ENCODE data around the gene OR2S2. TPM values are rescaled to one million over a fixed set of nuclear protein-coding genes. Genes with fewer than 3 reads are reported as not detected.
"Not testable (repeated sequence)": the region's sequence is repeated elsewhere in the genome, so short reads cannot be mapped to it uniquely, and the experiment has no call there.

OR2S2 gene
- total RNA-seq, 1 donor from 2014 or later = not detected

DNA sequence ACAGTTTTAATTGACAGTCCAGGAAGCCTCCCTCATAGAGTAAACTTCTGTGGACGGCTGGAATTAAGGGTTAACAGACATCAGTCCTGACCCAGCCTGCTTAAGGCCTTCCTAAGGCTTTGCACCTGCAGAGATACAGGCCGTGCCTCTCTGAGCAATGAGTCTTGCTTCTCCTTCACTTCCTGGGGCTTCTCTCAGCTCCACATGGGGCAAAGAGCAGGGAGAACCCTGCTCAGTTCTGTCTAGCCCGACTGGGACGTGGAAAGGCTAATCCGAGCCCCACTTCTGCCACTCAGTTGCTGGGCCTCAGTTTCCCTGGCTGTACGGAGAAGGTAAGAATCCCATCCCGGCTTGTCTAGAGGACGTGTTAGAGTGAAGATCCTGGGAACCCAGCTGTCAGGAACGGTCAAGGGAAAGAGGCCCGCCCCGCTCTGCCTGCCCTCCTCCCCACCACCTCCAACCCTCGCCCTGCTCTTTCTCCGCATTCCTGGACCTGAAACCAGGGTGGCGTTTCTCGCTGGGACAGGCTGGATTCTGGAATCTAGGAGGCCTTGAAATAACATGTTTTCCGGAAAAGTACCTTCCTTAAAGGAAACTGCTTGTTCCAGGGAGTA, 42.2 kb downstream of the OR2S2 start:
- Histone ChIP-seq H3K36me3 (no peaks in the 10 kb centered on the region), H3K4me1 (peaks cover 88% of the 10 kb centered on the region), H3K9me3 (replicated peaks) (no peaks in the 10 kb centered on the region), H3K27me3 (ENCODE audit: low read depth) (no peaks in the 10 kb centered on the region), H3K4me3 (no peak overlapping the region), H3K27ac (replicated peaks) (peak overlapping the region; percentile 89)
- TF ChIP-seq CTCF (IDR thresholded peaks at IDR 0.05; ENCODE audit: borderline replicate concordance) = no peak
- peak; percentile 42 for DNase-seq
- intact Hi-C loops (cut with micrococcal nuclease) = no loop called here

- peaks cover 88% of the 10 kb centered on the region for H3K4me1 ChIP-seq
- no peak for TF ChIP-seq CTCF (IDR thresholded peaks at IDR 0.05; ENCODE audit: borderline replicate concordance)
- intact Hi-C loops (cut with micrococcal nuclease) = no loop called here
Observed at GRCh38 chr9:35914301-35914807, 43.6 kb downstream of the OR2S2 start.

DNA sequence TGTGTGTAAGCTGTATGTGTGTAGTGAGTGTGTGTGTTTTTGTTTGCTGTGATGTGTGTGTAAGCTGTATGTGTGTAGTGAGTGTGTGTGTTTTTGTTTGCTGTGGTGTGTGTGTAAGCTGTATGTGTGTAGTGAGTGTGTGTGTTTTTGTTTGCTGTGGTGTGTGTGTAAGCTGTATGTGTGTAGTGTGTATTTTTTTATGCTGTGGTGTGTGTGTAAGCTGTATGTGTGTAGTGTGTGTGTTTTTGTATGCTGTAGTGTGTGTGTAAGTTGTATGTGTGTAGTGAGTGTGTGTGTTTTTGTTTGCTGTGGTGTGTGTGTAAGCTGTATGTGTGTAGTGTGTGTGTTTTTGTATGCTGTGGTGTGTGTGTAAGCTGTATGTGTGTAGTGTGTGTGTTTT, 44.5 kb downstream of the OR2S2 start:
- H3K36me3 ChIP-seq; H3K27me3 ChIP-seq (ENCODE audit: low read depth); DNase-seq; intact Hi-C loops (cut with micrococcal nuclease); H3K9me3 ChIP-seq (replicated peaks): not testable (repeated sequence)
- Histone ChIP-seq H3K4me1 (peaks cover 88% of the 10 kb centered on the region), H3K4me3 (peak overlapping the region; percentile 67), H3K27ac (replicated peaks) (peak overlapping the region; percentile 98)

More at GRCh38 chr9:35914301-35914807, 43.6 kb downstream of the OR2S2 start:
- peak; percentile 84 for DNase-seq
- Histone ChIP-seq H3K27ac (replicated peaks) (peak overlapping the region; percentile 89), H3K4me3 (no peak overlapping the region), H3K36me3 (no peaks in the 10 kb centered on the region), H3K27me3 (ENCODE audit: low read depth) (no peaks in the 10 kb centered on the region), H3K9me3 (replicated peaks) (no peaks in the 10 kb centered on the region)

- peak overlapping the region; percentile 67 for H3K4me3 ChIP-seq
- no peaks in the 10 kb centered on the region for H3K9me3 ChIP-seq (replicated peaks)
- DNase-seq = no peak
- H3K27me3 ChIP-seq (ENCODE audit: low read depth) = no peaks in the 10 kb centered on the region
- H3K4me1 ChIP-seq = peaks cover 88% of the 10 kb centered on the region
- intact Hi-C loops (cut with micrococcal nuclease) = no loop called here
- no peaks in the 10 kb centered on the region for H3K36me3 ChIP-seq
- no peak for TF ChIP-seq CTCF (IDR thresholded peaks at IDR 0.05; ENCODE audit: borderline replicate concordance)
- peak overlapping the region; percentile 98 for H3K27ac ChIP-seq (replicated peaks)
Observed at GRCh38 chr9:35912791-35913400, 45.1 kb downstream of the OR2S2 start.

DNA sequence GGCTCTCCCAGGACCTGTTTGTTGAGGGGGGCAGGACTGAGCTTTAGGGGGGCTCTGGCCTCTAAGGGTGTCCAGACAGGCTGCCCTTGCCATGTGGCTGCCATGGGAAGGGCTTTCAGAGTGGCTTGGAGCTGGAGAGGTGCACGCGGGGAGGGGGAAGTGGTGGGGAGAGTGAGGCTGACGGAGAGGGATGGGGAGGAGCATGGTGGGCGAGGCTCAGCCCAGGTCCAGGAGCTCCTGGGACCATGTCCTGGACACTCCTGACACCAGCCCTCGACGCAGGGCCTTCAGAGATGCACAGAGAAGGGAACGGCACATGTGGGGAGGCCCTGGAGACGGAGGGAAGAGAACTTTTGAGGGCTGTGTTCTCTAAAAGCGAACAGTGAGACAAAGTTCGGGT, 46.3 kb downstream of the OR2S2 start:
- no peak for TF ChIP-seq CTCF (IDR thresholded peaks at IDR 0.05; ENCODE audit: borderline replicate concordance)
- Histone ChIP-seq H3K27me3 (ENCODE audit: low read depth) (no peaks in the 10 kb centered on the region), H3K4me1 (peaks cover 88% of the 10 kb centered on the region), H3K36me3 (no peaks in the 10 kb centered on the region), H3K4me3 (peak overlapping the region; percentile 67), H3K9me3 (replicated peaks) (no peaks in the 10 kb centered on the region), H3K27ac (replicated peaks) (peak overlapping the region; percentile 98)
- DNase-seq = peak; percentile 47
- intact Hi-C loops (cut with micrococcal nuclease) = no loop called here

Measured in left ventricle myocardium inferior (tissue), 1 donor.